HG02885 (cell line): ENCODE measurements around the gene ADAMTS4.

ENCODE experiments used
- ATAC-seq: cut with Tn5 transposase; IDR thresholded peaks from one replicate; pipeline ENCODE4 v1.9.1; 2021; ENCODE audit warnings: mild to moderate bottlenecking; ENCODE audit not compliant: unreplicated experiment, poor library complexity

Gene ADAMTS4

GRCh38 chr1:161196521-161197451, 2.1 kb downstream of the ADAMTS4 start:
- ATAC-seq, result no peak

GRCh38 chr1:161196111-161196510, 2.7 kb downstream of the ADAMTS4 start:
- no peak for ATAC-seq

- peak; percentile 57 for ATAC-seq
Observed at GRCh38 chr1:161195171-161195570, 3.7 kb downstream of the ADAMTS4 start.

GRCh38 chr1:161193561-161194235, 5.2 kb downstream of the ADAMTS4 start:
- ATAC-seq, result no peak

- peak; percentile 62 for ATAC-seq
Observed at GRCh38 chr1:161192476-161193465, 6.1 kb downstream of the ADAMTS4 start.

- ATAC-seq, result no peak
Observed at GRCh38 chr1:161191971-161192370, 6.9 kb downstream of the ADAMTS4 start.

- no peak for ATAC-seq
Observed at GRCh38 chr1:161190962-161191521, 7.8 kb downstream of the ADAMTS4 start.

GRCh38 chr1:161189036-161189435, 9.8 kb downstream of the ADAMTS4 start:
- ATAC-seq, result no peak

GRCh38 chr1:161188381-161188780, 10.5 kb downstream of the ADAMTS4 start:
- ATAC-seq, result no peak

GRCh38 chr1:161187311-161187710, 11.5 kb downstream of the ADAMTS4 start:
- ATAC-seq, result no peak

- ATAC-seq, result peak; percentile 31
Observed at GRCh38 chr1:161185732-161186311, 13.0 kb downstream of the ADAMTS4 start.

GRCh38 chr1:161185282-161185682, 13.6 kb downstream of the ADAMTS4 start:
- ATAC-seq, result peak; percentile 77

GRCh38 chr1:161182214-161182613, 16.6 kb downstream of the ADAMTS4 start:
- ATAC-seq, result peak; percentile 39

GRCh38 chr1:161180639-161181038, 18.2 kb downstream of the ADAMTS4 start:
- no peak for ATAC-seq

- ATAC-seq, result no peak
Observed at GRCh38 chr1:161179698-161180097, 19.2 kb downstream of the ADAMTS4 start.

- no peak for ATAC-seq
Observed at GRCh38 chr1:161177936-161178244, 21.0 kb downstream of the ADAMTS4 start.

GRCh38 chr1:161177112-161177935, 21.5 kb downstream of the ADAMTS4 start, which contains the start of gene B4GALT3:
B4GALT3 (minus strand) TSS chr1:161177507; CDS start chr1:161176060, 1,447 bp downstream.
- peak; percentile 88 for ATAC-seq

GRCh38 chr1:161176468-161177111, 22.3 kb downstream of the ADAMTS4 start:
- ATAC-seq, result no peak
